ENCODE data around the gene ADGRG1.

- no peak for TF ChIP-seq CTCF (conservative IDR thresholded peaks at IDR 0.05 in 1 of 2, IDR thresholded peaks at IDR 0.05 in 1 of 2; ENCODE audit: low read depth in 1 of 2, low read length in 2 of 2)
- TF ChIP-seq EZH2 (IDR thresholded peaks at IDR 0.05; ENCODE audit: low read length, missing control alignments), result no peak
Measured at GRCh38 chr16:57628783-57629293, 408 bp downstream of the ADGRG1 start.
